ENCODE measurements around the gene CUBN. TPM values are rescaled to one million over a fixed set of nuclear protein-coding genes. Genes with fewer than 3 reads are reported as not detected.

CUBN gene
- total RNA-seq, 1 donor from 2014 or later = 1.3 TPM

GRCh38 chr10:16988900-16989299, 140.7 kb downstream of the CUBN start:
- no peaks in the 10 kb centered on the region for H3K9me3 ChIP-seq
- H3K4me3 ChIP-seq = no peak overlapping the region
- intact Hi-C loops (cut with DNase I) = no loop called here
- no peak for TF ChIP-seq CTCF (IDR thresholded peaks at IDR 0.05)
- no peaks in the 10 kb centered on the region for H3K27me3 ChIP-seq
- H3K36me3 ChIP-seq = no peaks in the 10 kb centered on the region
- no peak for ATAC-seq
- H3K4me1 ChIP-seq = peaks cover 9% of the 10 kb centered on the region
- DNase-seq = no peak
- H3K27ac ChIP-seq = no peak overlapping the region

DNA sequence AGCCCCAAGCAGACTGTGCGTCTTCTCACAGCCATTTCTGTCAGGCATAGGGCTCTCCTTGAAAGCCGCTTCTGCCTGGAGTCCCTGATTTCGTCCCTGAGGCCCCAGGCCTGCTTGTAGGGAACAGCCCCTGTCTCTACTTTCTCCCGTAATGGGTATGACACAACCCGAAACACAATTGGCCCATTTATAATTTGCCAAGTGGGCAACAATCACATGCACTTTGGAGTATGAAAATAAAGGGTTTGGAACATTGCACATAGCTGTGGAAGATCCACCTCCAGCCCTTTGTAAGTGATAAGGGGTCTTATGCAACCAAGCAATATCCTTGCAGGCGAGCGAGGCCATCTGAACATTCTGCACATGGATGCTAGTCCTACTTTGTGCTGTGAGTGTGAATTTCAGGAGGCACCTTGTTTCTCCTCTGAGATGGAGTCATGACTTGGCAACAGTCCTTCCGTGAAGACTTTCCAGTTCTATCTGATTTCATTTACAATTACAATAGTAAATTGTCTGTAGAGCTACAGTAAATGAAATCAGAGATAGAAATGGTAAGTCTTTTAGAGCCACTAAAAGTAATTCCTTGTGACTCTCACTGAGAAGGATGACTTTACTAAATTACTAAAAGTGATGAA, 141.5 kb downstream of the CUBN start:
- peaks cover 9% of the 10 kb centered on the region for H3K4me1 ChIP-seq
- H3K27ac ChIP-seq = peak overlapping the region; percentile 47
- H3K9me3 ChIP-seq = no peaks in the 10 kb centered on the region
- H3K27me3 ChIP-seq = no peaks in the 10 kb centered on the region
- no peak for TF ChIP-seq CTCF (IDR thresholded peaks at IDR 0.05)
- DNase-seq = no peak
- ATAC-seq = no peak
- intact Hi-C loops (cut with DNase I) = no loop called here
- H3K4me3 ChIP-seq = no peak overlapping the region
- no peaks in the 10 kb centered on the region for H3K36me3 ChIP-seq

GRCh38 chr10:16987206-16987621, 142.4 kb downstream of the CUBN start:
- H3K36me3 ChIP-seq = no peaks in the 10 kb centered on the region
- peaks cover 9% of the 10 kb centered on the region for H3K4me1 ChIP-seq
- no peaks in the 10 kb centered on the region for H3K27me3 ChIP-seq
- TF ChIP-seq CTCF (IDR thresholded peaks at IDR 0.05) = no peak
- ATAC-seq (no peak), DNase-seq (no peak)
- peak overlapping the region; percentile 47 for H3K27ac ChIP-seq
- no peak overlapping the region for H3K4me3 ChIP-seq
- intact Hi-C loops (cut with DNase I) = no loop called here
- H3K9me3 ChIP-seq = no peaks in the 10 kb centered on the region

DNA sequence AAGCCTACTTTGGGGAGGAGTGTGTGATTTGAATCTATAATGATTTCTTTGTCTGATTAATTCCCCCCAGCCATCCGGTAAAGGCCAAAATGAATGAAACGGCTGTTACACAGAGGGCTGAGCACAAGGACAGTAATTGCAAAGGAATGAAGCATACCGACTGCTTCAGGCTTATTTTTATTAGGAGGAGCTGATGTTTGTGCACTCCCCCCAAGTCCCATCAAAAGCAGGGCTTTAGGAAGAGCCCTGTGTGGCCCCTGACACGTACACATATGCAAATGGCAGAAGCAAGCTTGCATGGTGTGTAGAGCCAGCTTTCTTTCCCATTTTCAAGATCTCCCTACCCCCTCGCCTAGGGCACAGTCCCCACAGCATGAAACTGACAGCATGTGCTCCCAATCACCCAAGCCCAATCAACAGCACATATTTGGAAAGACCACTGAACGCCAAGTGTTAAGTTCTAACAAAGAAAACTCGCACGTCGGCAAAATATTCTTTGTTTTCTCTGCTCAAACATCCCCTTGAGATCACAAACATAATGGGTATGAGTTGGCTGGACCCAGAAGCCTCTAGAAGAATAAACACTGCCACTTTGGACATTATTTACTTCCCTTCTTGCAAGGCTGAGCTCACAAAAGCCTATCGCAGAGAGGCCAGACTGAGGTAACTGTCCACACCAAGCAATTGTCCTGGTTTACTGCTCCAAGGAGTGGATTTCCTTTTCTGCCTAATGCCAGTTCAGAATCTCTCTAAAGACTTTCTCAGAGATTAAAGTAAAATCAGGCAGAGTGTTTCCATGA, 143.0 kb downstream of the CUBN start:
- DNase-seq = no peak
- Histone ChIP-seq H3K4me1 (peaks cover 9% of the 10 kb centered on the region), H3K4me3 (no peak overlapping the region), H3K36me3 (no peaks in the 10 kb centered on the region), H3K27me3 (no peaks in the 10 kb centered on the region), H3K27ac (peak overlapping the region; percentile 47), H3K9me3 (no peaks in the 10 kb centered on the region)
- TF ChIP-seq CTCF (IDR thresholded peaks at IDR 0.05) = no peak
- intact Hi-C loops (cut with DNase I) = no loop called here
- ATAC-seq = peak; percentile 33

DNA sequence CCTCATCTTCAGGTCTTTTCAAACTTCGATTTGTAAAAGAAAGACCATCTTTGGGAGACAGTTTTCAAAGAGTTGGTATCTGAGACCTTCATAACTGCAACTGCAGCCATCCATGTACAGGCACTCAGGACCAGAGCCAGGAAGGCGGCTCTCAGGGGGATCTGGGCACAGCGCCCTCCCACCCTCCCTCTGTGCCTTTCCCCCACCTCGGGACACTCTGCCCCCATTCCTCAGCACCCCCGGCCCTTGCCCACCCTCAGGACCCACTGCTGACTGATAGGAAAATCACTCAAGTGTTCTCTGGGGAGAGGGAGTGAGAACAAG, 143.6 kb downstream of the CUBN start:
- DNase-seq (no peak), ATAC-seq (no peak)
- intact Hi-C loops (cut with DNase I) = no loop called here
- no peak overlapping the region for H3K4me3 ChIP-seq
- no peaks in the 10 kb centered on the region for H3K27me3 ChIP-seq
- no peak for TF ChIP-seq CTCF (IDR thresholded peaks at IDR 0.05)
- H3K27ac ChIP-seq = no peak overlapping the region
- no peaks in the 10 kb centered on the region for H3K9me3 ChIP-seq
- H3K4me1 ChIP-seq = peaks cover 9% of the 10 kb centered on the region
- H3K36me3 ChIP-seq = no peaks in the 10 kb centered on the region

Measured in upper lobe of right lung (tissue), 1 donor.